22Rv1 (cell line): ENCODE measurements around the gene SLC44A2.

ENCODE experiments used
- ZFX ChIP-seq: fragments of 450-650 bp; IDR thresholded peaks from 2 replicates; pipeline ENCODE4 v1.6.1; 2017; ENCODE audit warnings: antibody characterized with exemption, borderline replicate concordance
- TF ChIP-seq, protein P1 (sequence below): fragments of 450-650 bp; IDR thresholded peaks from 2 replicates; pipeline ENCODE4 v1.5.1; 2017; ENCODE audit warnings: mild to moderate bottlenecking

DNA sequence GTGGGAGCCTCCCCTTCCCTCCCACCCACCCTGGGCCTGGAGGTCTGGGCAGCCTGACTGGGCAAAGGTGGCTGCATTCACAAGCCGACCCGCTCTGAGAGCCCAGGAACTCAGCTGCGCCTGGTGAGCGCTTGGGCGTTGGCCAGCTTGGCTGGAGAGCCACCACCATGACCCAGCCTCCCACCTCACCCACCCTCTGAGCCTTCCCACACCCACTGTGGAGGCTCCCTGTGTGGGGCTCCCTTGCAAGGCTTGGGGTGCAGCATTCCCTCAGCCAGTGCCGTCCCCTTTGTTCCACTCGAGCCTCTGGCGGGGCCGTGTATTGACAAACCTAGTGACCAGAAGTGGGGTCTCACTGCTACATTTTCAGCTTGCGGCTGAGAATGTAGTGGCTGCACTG is 60.8 kb downstream of the SLC44A2 start:
- TF ChIP-seq, protein P1, sequence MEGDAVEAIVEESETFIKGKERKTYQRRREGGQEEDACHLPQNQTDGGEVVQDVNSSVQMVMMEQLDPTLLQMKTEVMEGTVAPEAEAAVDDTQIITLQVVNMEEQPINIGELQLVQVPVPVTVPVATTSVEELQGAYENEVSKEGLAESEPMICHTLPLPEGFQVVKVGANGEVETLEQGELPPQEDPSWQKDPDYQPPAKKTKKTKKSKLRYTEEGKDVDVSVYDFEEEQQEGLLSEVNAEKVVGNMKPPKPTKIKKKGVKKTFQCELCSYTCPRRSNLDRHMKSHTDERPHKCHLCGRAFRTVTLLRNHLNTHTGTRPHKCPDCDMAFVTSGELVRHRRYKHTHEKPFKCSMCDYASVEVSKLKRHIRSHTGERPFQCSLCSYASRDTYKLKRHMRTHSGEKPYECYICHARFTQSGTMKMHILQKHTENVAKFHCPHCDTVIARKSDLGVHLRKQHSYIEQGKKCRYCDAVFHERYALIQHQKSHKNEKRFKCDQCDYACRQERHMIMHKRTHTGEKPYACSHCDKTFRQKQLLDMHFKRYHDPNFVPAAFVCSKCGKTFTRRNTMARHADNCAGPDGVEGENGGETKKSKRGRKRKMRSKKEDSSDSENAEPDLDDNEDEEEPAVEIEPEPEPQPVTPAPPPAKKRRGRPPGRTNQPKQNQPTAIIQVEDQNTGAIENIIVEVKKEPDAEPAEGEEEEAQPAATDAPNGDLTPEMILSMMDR = no peak
- no peak for TF ChIP-seq ZFX
